ENCODE measurements around the gene NFATC1.

GRCh38 chr18:79481046-79481790 is 85.5 kb downstream of the NFATC1 start:
- TF ChIP-seq POLR2A (IDR thresholded peaks at IDR 0.05) (no peak), CTCF (IDR thresholded peaks at IDR 0.05) (no peak)

All from ovary (tissue), 3 donors.